Transverse colon (tissue), 4 donors: ENCODE data around the gene SPEG.

Experiments
- CTCF ChIP-seq, 5 experiments: fragments of 200-600 bp in 3 of 5; fragments of 450-650 bp in 2 of 5; sonication (generic) in 3 of 5; IDR thresholded peaks; 1 replicate in 2 of 5; 2 replicates in 3 of 5; pipeline ENCODE4 v1.5.1; 2016 to 2017; ENCODE audit warnings: antibody characterized with exemption in 5 of 5, inconsistent platforms in 3 of 5, mild to moderate bottlenecking in 2 of 5, moderate library complexity in 1 of 5
- POLR2AphosphoS5 ChIP-seq, 3 donors: sonication (generic); formaldehyde crosslinking; IDR thresholded peaks; one replicate each; pipeline ENCODE4 v1.6.1; 2016; ENCODE audit warnings: antibody characterized with exemption in 3 of 3

- TF ChIP-seq POLR2AphosphoS5 (IDR thresholded peaks at IDR 0.05): no peak
- no peak for TF ChIP-seq CTCF (IDR thresholded peaks at IDR 0.05)
Measured at GRCh38 chr2:219461047-219461514, 26.4 kb downstream of the SPEG start.
